Muscle of leg (tissue), 16 donors: Measurements from ENCODE around the gene PLXNB1. TPM values are rescaled to one million over a fixed set of nuclear protein-coding genes. Genes with fewer than 3 reads are reported as not detected.
"Not testable (repeated sequence)": the region's sequence is repeated elsewhere in the genome, so short reads cannot be mapped to it uniquely, and the experiment has no call there.

Experiments
- DNase-seq: peaks from one replicate; pipeline ENCODE4 v3.0.0; 2013
- H3K27ac ChIP-seq: one replicate; pipeline ENCODE4 v1.5.1; 2013; ENCODE audit warnings: mild to moderate bottlenecking, low read length, control low read depth
- H3K27me3 ChIP-seq: one replicate; pipeline ENCODE4 v1.6.1; 2013; ENCODE audit warnings: low read length; ENCODE audit not compliant: control insufficient read depth, insufficient read depth
- H3K36me3 ChIP-seq: one replicate; pipeline ENCODE4 v1.6.1; 2013; ENCODE audit warnings: low read length; ENCODE audit not compliant: control insufficient read depth, insufficient read depth
- H3K4me1 ChIP-seq: one replicate; pipeline ENCODE4 v1.6.1; 2013; ENCODE audit warnings: low read length; ENCODE audit not compliant: control insufficient read depth, insufficient read depth
- H3K4me3 ChIP-seq: one replicate; pipeline ENCODE4 v1.5.1; 2013; ENCODE audit warnings: low read length, control low read depth
- H3K9me3 ChIP-seq: replicated peaks from 2 replicates; pipeline ENCODE4 v1.6.1; 2013; ENCODE audit warnings: low read depth, low read length; ENCODE audit not compliant: control insufficient read depth
- WGBS: methylation state at CpG from one replicate; pipeline ENCODE4 v1.1.5; 2013; ENCODE audit warnings: missing lambda C conversion rate; ENCODE audit not compliant: insufficient coverage; 5-methylcytosine and 5-hydroxymethylcytosine counted together
- long read RNA-seq, 11 donors: transcript quantifications; one replicate each; lab custom pipeline, GENCODE V29; 2026
- polyA plus RNA-seq, 8 donors: library from polyadenylated mRNA; unstranded; fragments of 120-200 nt; gene quantifications; one replicate each; pipeline versions ENCODE4 v1.2.1 to v1.2.3, GENCODE V29; 2013; ENCODE audit warnings: inconsistent platforms in 1 of 8, low replicate concordance in 1 of 8; ENCODE audit not compliant: insufficient read length in 8 of 8, insufficient read depth in 1 of 8
- total RNA-seq: library from RNA; stranded (reverse); fragments of 120-200 nt; gene quantifications from one replicate; pipeline ENCODE4 v1.2.4, GENCODE V29; 2013

Gene PLXNB1, protein sequence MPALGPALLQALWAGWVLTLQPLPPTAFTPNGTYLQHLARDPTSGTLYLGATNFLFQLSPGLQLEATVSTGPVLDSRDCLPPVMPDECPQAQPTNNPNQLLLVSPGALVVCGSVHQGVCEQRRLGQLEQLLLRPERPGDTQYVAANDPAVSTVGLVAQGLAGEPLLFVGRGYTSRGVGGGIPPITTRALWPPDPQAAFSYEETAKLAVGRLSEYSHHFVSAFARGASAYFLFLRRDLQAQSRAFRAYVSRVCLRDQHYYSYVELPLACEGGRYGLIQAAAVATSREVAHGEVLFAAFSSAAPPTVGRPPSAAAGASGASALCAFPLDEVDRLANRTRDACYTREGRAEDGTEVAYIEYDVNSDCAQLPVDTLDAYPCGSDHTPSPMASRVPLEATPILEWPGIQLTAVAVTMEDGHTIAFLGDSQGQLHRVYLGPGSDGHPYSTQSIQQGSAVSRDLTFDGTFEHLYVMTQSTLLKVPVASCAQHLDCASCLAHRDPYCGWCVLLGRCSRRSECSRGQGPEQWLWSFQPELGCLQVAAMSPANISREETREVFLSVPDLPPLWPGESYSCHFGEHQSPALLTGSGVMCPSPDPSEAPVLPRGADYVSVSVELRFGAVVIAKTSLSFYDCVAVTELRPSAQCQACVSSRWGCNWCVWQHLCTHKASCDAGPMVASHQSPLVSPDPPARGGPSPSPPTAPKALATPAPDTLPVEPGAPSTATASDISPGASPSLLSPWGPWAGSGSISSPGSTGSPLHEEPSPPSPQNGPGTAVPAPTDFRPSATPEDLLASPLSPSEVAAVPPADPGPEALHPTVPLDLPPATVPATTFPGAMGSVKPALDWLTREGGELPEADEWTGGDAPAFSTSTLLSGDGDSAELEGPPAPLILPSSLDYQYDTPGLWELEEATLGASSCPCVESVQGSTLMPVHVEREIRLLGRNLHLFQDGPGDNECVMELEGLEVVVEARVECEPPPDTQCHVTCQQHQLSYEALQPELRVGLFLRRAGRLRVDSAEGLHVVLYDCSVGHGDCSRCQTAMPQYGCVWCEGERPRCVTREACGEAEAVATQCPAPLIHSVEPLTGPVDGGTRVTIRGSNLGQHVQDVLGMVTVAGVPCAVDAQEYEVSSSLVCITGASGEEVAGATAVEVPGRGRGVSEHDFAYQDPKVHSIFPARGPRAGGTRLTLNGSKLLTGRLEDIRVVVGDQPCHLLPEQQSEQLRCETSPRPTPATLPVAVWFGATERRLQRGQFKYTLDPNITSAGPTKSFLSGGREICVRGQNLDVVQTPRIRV (N-terminal part only)
- total RNA-seq (11.3 TPM), polyA plus RNA-seq (10 to 100 TPM; 11.1 to 33.4 (median 21.6) TPM)
- long read RNA-seq, donor 1: 0 reads
- long read RNA-seq, donor 2: 0 reads
- long read RNA-seq, donor 3, partial matches to known transcripts: 0 of 2 reads
- long read RNA-seq, donor 3, other reads (novel, unspliced or antisense): 0 of 2 reads
- long read RNA-seq, donor 4, full-length matches to known transcripts: 1 of 1 reads
- long read RNA-seq, donor 4, partial matches to known transcripts: 0 of 1 reads
- long read RNA-seq, donor 4, other reads (novel, unspliced or antisense): 0 of 1 reads
- long read RNA-seq, donor 5: 0 reads
- long read RNA-seq, donor 6: 0 reads
- long read RNA-seq, donor 7, partial matches to known transcripts: 0 of 1 reads
- long read RNA-seq, donor 7, other reads (novel, unspliced or antisense): 0 of 1 reads
- long read RNA-seq, donor 8: 0 reads
- long read RNA-seq, donor 9: 0 reads
- long read RNA-seq, donor 10, partial matches to known transcripts: 1,140 of 1,183 reads
- long read RNA-seq, donor 10, other reads (novel, unspliced or antisense): 43 of 1,183 reads
- long read RNA-seq, donor 11: 0 reads

DNA sequence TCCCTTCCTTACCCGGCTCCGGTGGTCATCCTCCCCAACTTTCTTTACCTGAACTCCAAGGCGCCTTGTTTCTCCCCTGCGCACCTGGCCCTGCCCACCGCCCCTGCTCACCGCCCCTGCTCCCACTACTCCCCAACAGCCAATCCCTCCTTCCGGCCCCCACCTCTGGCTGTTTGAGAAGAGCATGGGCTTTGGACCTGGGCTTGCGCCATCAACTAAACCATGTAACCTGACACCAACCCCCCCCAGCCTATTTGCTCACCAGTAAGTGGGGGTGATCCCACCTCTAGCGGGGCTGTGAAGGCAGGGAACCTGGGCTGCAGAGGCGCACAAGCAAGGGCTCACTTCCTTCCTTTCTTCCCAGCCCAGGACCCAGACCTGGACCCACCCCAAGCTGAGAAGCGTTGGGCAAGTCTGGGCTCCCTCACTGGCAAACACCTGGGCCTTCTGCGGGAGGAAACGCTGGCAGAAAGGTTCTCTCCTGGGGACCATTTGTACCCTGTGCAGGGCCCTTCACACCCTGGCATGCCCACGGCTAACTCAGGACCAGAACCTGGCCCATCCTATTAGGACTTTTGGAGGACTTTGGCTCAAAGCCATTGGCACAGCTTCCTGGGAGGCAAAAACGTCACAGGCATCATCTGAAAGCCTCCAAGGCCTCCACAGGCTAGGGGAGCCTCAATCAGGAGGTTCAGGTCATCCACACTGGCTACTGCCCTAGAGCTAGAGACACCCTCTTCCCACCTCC is at the start of gene PLXNB1:
Gene PLXNB1 (minus strand): TSS at position 127 of the 748 bp plus-strand sequence. CDS start 5,475 bp downstream, outside the sequence.
- DNase-seq: peak; percentile 65
- peaks cover 45% of the 10 kb centered on the region for H3K4me1 ChIP-seq
- H3K27me3 ChIP-seq: no peaks in the 10 kb centered on the region
- H3K27ac ChIP-seq: peak within 1 kb of the TSS; percentile 47
- WGBS: 9% methylated on average over 14 of the region's 15 CpGs
- peaks cover 36% of the 10 kb centered on the region for H3K36me3 ChIP-seq
- H3K4me3 ChIP-seq: peak within 1 kb of the TSS; percentile 62
- H3K9me3 ChIP-seq: no peaks in the 10 kb centered on the region

DNA sequence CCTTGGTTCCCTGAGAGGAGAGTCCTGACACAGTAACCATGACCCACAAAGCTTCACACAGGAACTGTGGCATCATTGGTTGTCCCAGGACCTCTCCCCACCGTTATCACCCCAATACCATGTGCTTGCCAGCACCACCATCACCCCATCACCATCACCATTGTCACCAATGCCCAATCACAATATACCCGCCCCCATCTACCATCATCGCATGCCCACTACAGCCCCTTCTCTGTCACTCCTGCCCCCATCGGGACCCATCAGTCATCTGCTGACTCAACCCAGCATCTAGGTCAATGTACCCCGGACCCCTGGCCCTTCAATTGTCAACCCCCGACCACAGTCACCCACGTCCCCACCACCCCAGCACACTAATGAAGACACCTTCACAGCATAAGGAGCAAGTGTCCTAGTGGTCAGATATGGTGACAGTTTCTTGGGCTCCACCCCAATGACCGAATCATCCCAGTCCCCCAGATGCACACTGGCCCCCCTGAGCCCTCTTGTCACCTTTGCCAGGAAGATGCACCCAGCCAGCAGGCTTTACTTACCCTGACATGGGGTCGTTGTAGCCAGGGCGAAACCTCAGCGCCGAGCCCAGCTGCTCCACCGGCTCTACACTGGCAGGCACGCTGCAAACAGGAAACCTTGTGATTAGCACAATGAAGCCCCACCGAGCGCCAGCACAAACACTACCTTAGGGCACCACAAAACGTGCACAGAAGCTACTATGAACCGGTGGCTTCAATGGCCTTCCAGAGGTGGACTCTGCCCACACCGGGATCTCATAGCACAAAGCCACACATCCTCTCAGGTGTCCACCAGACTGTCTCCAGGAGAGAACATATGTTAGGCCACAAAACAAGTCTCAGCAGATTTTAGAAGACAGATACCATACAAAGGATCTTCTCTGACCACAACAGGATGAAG is 49.0 kb upstream of the PLXNB1 start:
- Histone ChIP-seq H3K4me1 (no peaks in the 10 kb centered on the region), H3K9me3 (no peaks in the 10 kb centered on the region), H3K36me3 (no peaks in the 10 kb centered on the region), H3K27ac (no peak overlapping the region), H3K4me3 (no peak overlapping the region), H3K27me3 (no peaks in the 10 kb centered on the region)
- DNase-seq: no peak
- 86% methylated on average over 17 of the region's 19 CpGs for WGBS

DNA sequence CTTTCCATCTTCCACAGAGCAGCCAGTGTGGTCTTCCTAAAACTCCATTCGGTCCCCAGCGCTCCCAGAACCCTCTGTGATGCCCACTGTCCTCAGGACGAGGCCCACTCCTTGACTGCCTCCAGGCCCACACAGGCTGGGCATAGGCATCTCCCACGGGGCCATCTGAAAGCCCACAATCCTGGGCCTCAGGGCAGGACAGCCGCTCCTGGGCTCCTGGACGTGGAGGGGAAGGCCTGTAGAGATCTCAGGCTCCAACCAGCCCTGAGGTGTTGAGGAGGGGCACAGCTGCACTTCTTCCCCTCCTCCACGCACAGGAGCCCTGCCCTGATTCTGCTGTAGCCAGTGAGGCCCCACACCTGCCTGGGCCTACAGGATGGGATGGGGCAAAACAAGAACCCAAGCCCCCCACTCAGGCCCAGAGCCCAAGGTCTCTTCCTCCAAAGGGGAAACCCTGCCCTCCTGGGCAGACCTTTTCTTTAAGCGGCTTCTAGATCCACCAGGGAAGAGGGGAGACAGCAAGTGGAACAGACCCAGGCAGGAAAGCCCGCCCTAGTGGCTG is 48.2 kb upstream of the PLXNB1 start:
- Histone ChIP-seq H3K27ac (no peak overlapping the region), H3K4me1 (peaks cover 7% of the 10 kb centered on the region)
- WGBS: 80% methylated on average over 5 of the region's 9 CpGs

DNA sequence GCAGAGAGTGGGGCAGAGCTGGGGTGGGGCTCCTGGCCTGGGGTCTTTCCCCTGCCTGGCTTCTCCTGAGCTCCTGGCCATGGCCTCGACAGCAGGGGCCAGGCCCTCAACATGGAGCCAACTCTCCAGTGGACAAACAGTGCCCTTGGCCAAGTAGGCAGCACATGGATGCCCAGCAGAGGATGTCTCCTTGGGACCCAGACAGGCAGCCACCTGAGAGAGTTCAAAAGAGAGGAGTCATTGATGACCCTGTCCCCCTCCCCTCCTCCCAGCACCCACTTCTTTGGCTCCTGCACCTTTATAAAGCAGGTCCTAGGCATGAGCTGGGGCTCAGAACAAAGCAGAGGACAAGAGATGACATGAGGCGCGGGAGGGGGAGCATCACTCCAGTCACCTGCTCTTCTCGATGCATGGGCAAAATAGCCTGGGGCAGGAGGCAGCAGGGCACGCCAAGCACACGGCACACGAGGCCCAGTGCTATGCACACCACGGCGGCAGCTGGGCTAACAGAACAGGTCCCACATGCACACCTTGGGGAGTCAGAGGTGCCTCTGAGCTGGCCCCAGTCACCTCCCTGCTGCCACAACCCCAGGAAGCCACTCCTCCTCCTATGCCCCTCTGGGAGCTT is 46.7 kb upstream of the PLXNB1 start:
- no peaks in the 10 kb centered on the region for H3K36me3 ChIP-seq
- H3K4me3 ChIP-seq: no peak overlapping the region
- H3K27ac ChIP-seq: no peak overlapping the region
- H3K4me1 ChIP-seq: peaks cover 17% of the 10 kb centered on the region
- no peak for DNase-seq
- H3K9me3 ChIP-seq: no peaks in the 10 kb centered on the region
- no peaks in the 10 kb centered on the region for H3K27me3 ChIP-seq
- WGBS: 82% methylated on average over 9 of the region's 9 CpGs

More for the DNA sequence above, 48.2 kb upstream of the PLXNB1 start:
- H3K27me3 ChIP-seq: no peaks in the 10 kb centered on the region
- no peak overlapping the region for H3K4me3 ChIP-seq
- no peaks in the 10 kb centered on the region for H3K9me3 ChIP-seq
- H3K36me3 ChIP-seq: no peaks in the 10 kb centered on the region
- no peak for DNase-seq

DNA sequence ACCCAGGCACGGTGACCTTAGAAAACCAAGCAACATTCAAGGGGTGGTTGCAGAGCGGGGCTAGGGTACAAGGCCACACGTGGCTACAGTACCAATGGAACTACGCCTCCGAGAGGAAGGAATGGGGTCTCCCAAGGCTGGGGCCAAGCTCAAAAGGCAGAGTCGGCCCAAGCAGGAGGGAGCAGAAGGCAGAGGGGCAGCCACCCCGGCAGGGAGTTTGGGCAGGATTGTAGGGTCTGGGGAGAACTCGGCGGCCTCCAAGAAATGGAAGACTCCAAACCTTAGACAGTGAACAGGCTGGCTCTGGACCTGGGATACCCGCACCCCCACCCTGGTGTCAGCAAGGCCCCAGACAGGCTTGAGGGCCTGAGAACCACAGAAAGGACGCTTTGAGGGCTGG is 45.3 kb upstream of the PLXNB1 start:
- WGBS: 81% methylated on average over 7 of the region's 11 CpGs
- H3K9me3 ChIP-seq: no peaks in the 10 kb centered on the region
- no peaks in the 10 kb centered on the region for H3K27me3 ChIP-seq
- peaks cover 27% of the 10 kb centered on the region for H3K4me1 ChIP-seq
- peaks cover 2% of the 10 kb centered on the region for H3K36me3 ChIP-seq
- no peak for DNase-seq
- H3K4me3 ChIP-seq: no peak overlapping the region
- H3K27ac ChIP-seq: no peak overlapping the region

DNA sequence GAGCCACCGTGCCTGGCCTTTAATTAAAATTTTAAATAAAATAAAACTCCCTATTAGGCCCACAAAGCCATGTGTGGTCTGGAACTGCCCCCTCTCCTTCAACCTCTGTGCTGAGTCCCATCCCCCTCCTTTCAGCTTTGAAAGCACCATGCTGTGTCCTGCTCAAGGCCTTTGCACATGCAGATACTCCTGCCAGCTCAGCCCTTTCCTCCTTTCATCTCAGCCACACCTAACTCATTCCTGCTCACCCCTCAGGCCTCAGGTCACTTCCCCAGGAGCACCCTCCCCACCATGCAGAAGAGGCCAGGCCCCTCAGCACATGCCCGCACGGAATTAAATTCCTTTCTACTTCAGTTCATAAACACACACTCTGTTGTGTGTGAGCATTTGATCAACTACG is 44.7 kb upstream of the PLXNB1 start:
- 60% methylated on average over 1 of the region's 4 CpGs for WGBS
- no peak for DNase-seq
- Histone ChIP-seq H3K4me3 (no peak overlapping the region), H3K27ac (no peak overlapping the region), H3K36me3 (peaks cover 8% of the 10 kb centered on the region), H3K9me3 (no peaks in the 10 kb centered on the region), H3K4me1 (peaks cover 32% of the 10 kb centered on the region), H3K27me3 (no peaks in the 10 kb centered on the region)

DNA sequence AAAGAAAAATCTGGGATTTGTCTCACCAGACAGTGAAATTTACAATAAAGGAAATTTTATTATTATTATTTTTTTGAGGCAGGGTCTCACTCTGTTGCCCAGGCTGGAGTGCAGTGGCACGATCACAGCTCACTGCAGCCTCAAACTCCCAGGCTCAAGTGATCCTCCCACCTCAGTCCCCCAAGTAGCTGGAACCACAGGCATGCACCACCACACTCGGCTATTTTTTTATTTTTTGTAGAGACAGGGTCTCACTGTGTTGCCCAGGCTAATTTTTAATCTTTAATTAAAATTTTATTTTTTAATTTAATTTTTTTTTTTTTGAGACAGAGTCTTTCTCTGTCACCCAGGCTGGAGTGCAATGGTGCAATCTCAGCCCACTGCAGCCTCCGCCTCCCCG is 44.1 kb upstream of the PLXNB1 start:
- no CpG with 5 or more reads among the region's 4 CpGs for WGBS
- not testable (repeated sequence) for H3K27ac ChIP-seq, H3K4me3 ChIP-seq, DNase-seq, H3K9me3 ChIP-seq, H3K27me3 ChIP-seq
- H3K4me1 ChIP-seq: peaks cover 38% of the 10 kb centered on the region
- peaks cover 14% of the 10 kb centered on the region for H3K36me3 ChIP-seq
